ENCODE data around the gene SLC35C1. TPM values are rescaled to one million over a fixed set of nuclear protein-coding genes. Genes with fewer than 3 reads are reported as not detected.

The SLC35C1 gene
- total and polyA plus RNA-seq, 2 of the 13 experiments (the other 11 are each of a cell fraction or from before 2014, with no cell fraction given) = 2.9 to 7.0 TPM

GRCh38 chr11:45856044-45856468, 51.1 kb downstream of the SLC35C1 start:
- H3K27ac ChIP-seq (ENCODE audit: extremely low read length, insufficient read depth, low read length) = no peak overlapping the region
- no peaks in the 10 kb centered on the region for H3K27me3 ChIP-seq (ENCODE audit: control insufficient read depth in 1 of 2, insufficient read depth in 2 of 2, low read length in 2 of 2)
- ATAC-seq (no peak), DNase-seq (ENCODE audit: low spot score) (no peak), FAIRE-seq (no peak)
- intact Hi-C loops (cut with micrococcal nuclease; ENCODE audit: unreplicated experiment) (no loop called here), in situ Hi-C loops (cut with HindIII; ENCODE audit: extremely low pct_ligation_motif_present, low pct_unique_long_range_greater_than_20kb) (no loop called here)
- H3K4me1 ChIP-seq (ENCODE audit: insufficient read depth, low read length) = peaks cover 17% of the 10 kb centered on the region
- POLR2A ChIA-PET = no interaction called here
- H3K36me3 ChIP-seq (replicated peaks in 1 of 2; ENCODE audit: control insufficient read depth in 1 of 2, insufficient read depth in 2 of 2, low read length in 2 of 2) = peaks cover 16 to 56% of the 10 kb centered on the region in 2 experiments; a peak in 4 of 5 replicates
- no peak overlapping the region for H3K4me3 ChIP-seq (replicated peaks in 1 of 3; ENCODE audit: insufficient read depth in 1 of 3, low read depth in 2 of 3, low read length in 3 of 3)
- H3K9ac ChIP-seq (ENCODE audit: insufficient read depth, low read depth, low read length) = no peak overlapping the region
- no peak overlapping the region for H3K4me2 ChIP-seq (ENCODE audit: low read depth, low read length)
- H3K9me3 ChIP-seq (ENCODE audit: low read length) = no peaks in the 10 kb centered on the region
- BruUV-seq (replicated peaks) = no TSS peak
- TF ChIP-seq ZNF337 (CRISPR knock-in tag; IDR thresholded peaks at IDR 0.05; ENCODE audit: borderline replicate concordance, low read depth) = no peak
- no peak for TF ChIP-seq ZNF7 (CRISPR knock-in tag; IDR thresholded peaks at IDR 0.05)
- TF ChIP-seq ZNF597 (CRISPR knock-in tag; IDR thresholded peaks at IDR 0.05) = no peak
- TF ChIP-seq TGIF2 (CRISPR knock-in tag; IDR thresholded peaks at IDR 0.05) = no peak
- no peak for TF ChIP-seq REXO4 (CRISPR knock-in tag; IDR thresholded peaks at IDR 0.05; ENCODE audit: borderline replicate concordance)
- TF ChIP-seq ELF4 (CRISPR knock-in tag; IDR thresholded peaks at IDR 0.05; ENCODE audit: borderline replicate concordance) = no peak
- TF ChIP-seq ZFP41 (CRISPR knock-in tag; IDR thresholded peaks at IDR 0.05; ENCODE audit: borderline replicate concordance) = no peak
- TF ChIP-seq MIER3 (CRISPR knock-in tag; IDR thresholded peaks at IDR 0.05; ENCODE audit: borderline replicate concordance) = no peak
- no peak for TF ChIP-seq TERF1 (CRISPR knock-in tag; IDR thresholded peaks at IDR 0.05)
- TF ChIP-seq ZNF230 (CRISPR knock-in tag; IDR thresholded peaks at IDR 0.05) = no peak
- H3K79me2 ChIP-seq (ENCODE audit: insufficient read depth, low read length) = peaks cover 25% of the 10 kb centered on the region
- H2AFZ ChIP-seq (ENCODE audit: low read length) = no peak overlapping the region
- WGBS (ENCODE audit: low lambda C conversion rate) = 96% methylated on average over 5 of the region's 6 CpGs
- peaks cover 17% of the 10 kb centered on the region for H4K20me1 ChIP-seq (ENCODE audit: insufficient read depth, low read length)
- CTCF ChIA-PET (ENCODE audit: low intra/inter-chr PET ratio, low total read pairs) = no interaction called here

All from HepG2 (cell line).